ENCODE results near the gene LRRN2.

LRRN2 gene

GRCh38 chr1:204712708-204713430, 27.3 kb upstream of the LRRN2 start:
- DNase-seq: no peak

GRCh38 chr1:204711947-204712701, 26.6 kb upstream of the LRRN2 start:
- DNase-seq: peak in 18 of 56 donors; percentile 8 to 45 (median 21)

GRCh38 chr1:204711103-204711946, 25.8 kb upstream of the LRRN2 start:
- no peak for DNase-seq

GRCh38 chr1:204709960-204710912, 24.7 kb upstream of the LRRN2 start:
- DNase-seq: no peak

GRCh38 chr1:204709021-204709420, 23.5 kb upstream of the LRRN2 start:
- DNase-seq: no peak

GRCh38 chr1:204706838-204707509, 21.4 kb upstream of the LRRN2 start:
- peak in 8 of 56 donors; percentile 10 to 36 (median 18) for DNase-seq

GRCh38 chr1:204705888-204706837, 20.6 kb upstream of the LRRN2 start:
- DNase-seq: no peak

- DNase-seq: no peak
These were observed 19.9 kb upstream of the LRRN2 start for GRCh38 chr1:204705493-204705811.

GRCh38 chr1:204704794-204705492, 19.4 kb upstream of the LRRN2 start:
- no peak for DNase-seq

GRCh38 chr1:204703826-204704612, 18.5 kb upstream of the LRRN2 start:
- no peak for DNase-seq

- no peak for DNase-seq
These were observed 17.7 kb upstream of the LRRN2 start for GRCh38 chr1:204703268-204703664.

- no peak for DNase-seq
These were observed 17.2 kb upstream of the LRRN2 start for GRCh38 chr1:204702552-204703267.

GRCh38 chr1:204701229-204701628, 15.7 kb upstream of the LRRN2 start:
- no peak for DNase-seq

GRCh38 chr1:204697893-204698292, 12.4 kb upstream of the LRRN2 start:
- peak in 7 of 56 donors; percentile 16 to 43 (median 20) for DNase-seq

GRCh38 chr1:204696606-204697005, 11.1 kb upstream of the LRRN2 start:
- no peak for DNase-seq

GRCh38 chr1:204695692-204696091, 10.2 kb upstream of the LRRN2 start:
- no peak for DNase-seq

- DNase-seq: no peak
These were observed 8.6 kb upstream of the LRRN2 start for GRCh38 chr1:204694145-204694544.
